B cell (primary cell): Measurements from ENCODE around the gene FREM3. TPM values are rescaled to one million over a fixed set of nuclear protein-coding genes. Genes with fewer than 3 reads are reported as not detected.

ENCODE experiments used
- ATAC-seq: fragments of 200-7000 bp; cut with Tn5 transposase; one replicate; pipeline ENCODE4 v1.10.0; 2021; ENCODE audit warnings: low read depth, mild to moderate bottlenecking, moderate number of reproducible peaks, moderate library complexity
- CTCF ChIA-PET: fragments of 350-600 bp; sonication (Branson Sonifier 250); formaldehyde crosslinking; loops from one replicate; lab custom pipeline; 2021; ENCODE audit warnings: antibody characterized with exemption, inconsistent platforms; lab: Charles Lee
- POLR2A ChIA-PET: fragments of 350-600 bp; sonication (Branson Sonifier 250); formaldehyde crosslinking; loops from one replicate; lab custom pipeline; 2021; ENCODE audit warnings: antibody characterized with exemption; lab: Charles Lee
- DNase-seq: peaks from one replicate; pipeline ENCODE4 v3.0.0; 2013
- H2AFZ ChIP-seq: 2 replicates; pipeline ENCODE4 v1.6.1; 2012; ENCODE audit warnings: mild to moderate bottlenecking, low read depth, low read length; ENCODE audit not compliant: insufficient read depth, poor library complexity, severe bottlenecking
- H3K27ac ChIP-seq, 2 donors: 1 replicate in 1 of 2; 2 replicates in 1 of 2; pipeline ENCODE4 v1.5.1; 2012 to 2013; ENCODE audit warnings: low read length in 2 of 2, mild to moderate bottlenecking in 2 of 2, moderate library complexity in 1 of 2
- H3K27me3 ChIP-seq, 4 experiments: fragments of 200-600 bp in 1 of 4; sonication (generic) in 1 of 4; replicated peaks in 1 of 4; 1 replicate in 2 of 4; 2 replicates in 2 of 4; pipeline versions ENCODE4 v1.6.1 to v1.7.0; 2013 to 2016; ENCODE audit warnings: low read length in 3 of 4, mild to moderate bottlenecking in 2 of 4, mixed read lengths in 1 of 4, moderate library complexity in 1 of 4; ENCODE audit not compliant: insufficient read depth in 4 of 4, control insufficient read depth in 3 of 4; ENCODE audit errors: control extremely low read depth in 1 of 4
- H3K36me3 ChIP-seq, 2 experiments: replicated peaks in 1 of 2; 1 replicate in 1 of 2; 2 replicates in 1 of 2; pipeline versions ENCODE4 v1.6.1 to v1.7.1; 2013; ENCODE audit warnings: low read length in 1 of 2; ENCODE audit not compliant: insufficient read depth in 2 of 2, control insufficient read depth in 1 of 2; ENCODE audit errors: control extremely low read depth in 1 of 2, extremely low read depth in 1 of 2
- H3K4me1 ChIP-seq, 2 donors: fragments of 200-600 bp in 1 of 2; sonication (generic) in 1 of 2; 1 replicate in 1 of 2; 2 replicates in 1 of 2; pipeline versions ENCODE4 v1.5.1 to v1.6.1; 2013 to 2017; ENCODE audit warnings: low read length in 2 of 2; ENCODE audit not compliant: control insufficient read depth in 2 of 2, insufficient read depth in 2 of 2
- H3K4me2 ChIP-seq: replicated peaks from 2 replicates; pipeline ENCODE3; 2012; ENCODE audit warnings: mild to moderate bottlenecking, low read depth, low read length; ENCODE audit not compliant: poor library complexity, severe bottlenecking
- H3K4me3 ChIP-seq, 5 experiments: fragments of 200-600 bp in 1 of 5; sonication (generic) in 1 of 5; 1 replicate in 3 of 5; 2 replicates in 2 of 5; pipeline versions ENCODE4 v1.5.1 to v1.7.0; 2011 to 2016; ENCODE audit warnings: low read length in 4 of 5, mild to moderate bottlenecking in 4 of 5, low read depth in 2 of 5, control low read depth in 1 of 5, moderate library complexity in 1 of 5; ENCODE audit not compliant: insufficient read depth in 1 of 5; ENCODE audit errors: control extremely low read depth in 1 of 5, extremely low read depth in 1 of 5
- H3K79me2 ChIP-seq: fragments of 200-600 bp; sonication (generic); one replicate; pipeline ENCODE4 v1.6.0; 2016; ENCODE audit warnings: low read length; ENCODE audit not compliant: control insufficient read depth, insufficient read depth
- H3K9ac ChIP-seq: fragments of 200-600 bp; sonication (generic); 2 replicates; pipeline ENCODE4 v1.6.1; 2017; ENCODE audit warnings: mild to moderate bottlenecking, low read length, moderate library complexity
- H3K9me3 ChIP-seq, 3 donors: one replicate each; pipeline versions ENCODE4 v1.6.1 to v1.7.1; 2013; ENCODE audit warnings: low read length in 2 of 3; ENCODE audit not compliant: control insufficient read depth in 2 of 3, insufficient read depth in 1 of 3; ENCODE audit errors: control extremely low read depth in 1 of 3
- H4K20me1 ChIP-seq: 2 replicates; pipeline ENCODE4 v1.6.0; 2012; ENCODE audit warnings: mild to moderate bottlenecking, low read length; ENCODE audit not compliant: insufficient read depth, control insufficient read depth, poor library complexity, severe bottlenecking
- H3K27ac Mint-ChIP-seq: one replicate; pipeline ENCODE4 v1.8.0; 2021; ENCODE audit warnings: mixed read lengths
- H3K27me3 Mint-ChIP-seq: one replicate; pipeline ENCODE4 v1.8.0; 2021; ENCODE audit warnings: mixed read lengths
- H3K4me1 Mint-ChIP-seq: one replicate; pipeline ENCODE4 v1.8.0; 2021; ENCODE audit warnings: mixed read lengths
- H3K4me3 Mint-ChIP-seq: one replicate; pipeline ENCODE4 v1.8.0; 2021; ENCODE audit warnings: mixed read lengths
- H3K9me3 Mint-ChIP-seq: one replicate; pipeline ENCODE4 v1.8.0; 2022; ENCODE audit warnings: mixed read lengths; ENCODE audit not compliant: insufficient read depth
- EZH2 ChIP-seq: IDR thresholded peaks from 2 replicates; pipeline ENCODE4 v1.6.1; 2012; ENCODE audit warnings: borderline replicate concordance, low read depth, mild to moderate bottlenecking, moderate library complexity, low read length; ENCODE audit not compliant: insufficient read depth, poor library complexity, severe bottlenecking
- WGBS: methylation state at CpG from one replicate; pipeline ENCODE4 v1.1.5; 2013; ENCODE audit warnings: missing lambda C conversion rate; ENCODE audit not compliant: insufficient coverage; 5-methylcytosine and 5-hydroxymethylcytosine counted together
- intact Hi-C: fragments of 100-400 bp; cut with micrococcal nuclease; formaldehyde crosslinking; loops from one replicate; pipeline ENCODE4 v1.10.0; 2022
- polyA plus RNA-seq: library from polyadenylated mRNA; depleted of rRNA; stranded (reverse); fragments of >200 nt; gene quantifications from 2 replicates; pipeline ENCODE4 v1.2.3, GENCODE V29; 2012
- total RNA-seq, 2 donors: library from RNA; stranded (reverse); fragments of 120-200 nt in 1 of 2; gene quantifications; 1 replicate in 1 of 2; 2 replicates in 1 of 2; pipeline versions ENCODE4 v1.2.3 to v1.2.4, GENCODE V29; 2013 to 2022
- TF ChIP-seq, protein P1 (sequence below): fragments of 200-600 bp; IDR thresholded peaks from one replicate; pipeline ENCODE4 v1.8.0; 2022; ENCODE audit warnings: antibody characterized with exemption, mild to moderate bottlenecking

Gene FREM3
- total and polyA plus RNA-seq, 2 donors (not counting 1 experiment from before 2014, with no cell fraction given): not detected

DNA sequence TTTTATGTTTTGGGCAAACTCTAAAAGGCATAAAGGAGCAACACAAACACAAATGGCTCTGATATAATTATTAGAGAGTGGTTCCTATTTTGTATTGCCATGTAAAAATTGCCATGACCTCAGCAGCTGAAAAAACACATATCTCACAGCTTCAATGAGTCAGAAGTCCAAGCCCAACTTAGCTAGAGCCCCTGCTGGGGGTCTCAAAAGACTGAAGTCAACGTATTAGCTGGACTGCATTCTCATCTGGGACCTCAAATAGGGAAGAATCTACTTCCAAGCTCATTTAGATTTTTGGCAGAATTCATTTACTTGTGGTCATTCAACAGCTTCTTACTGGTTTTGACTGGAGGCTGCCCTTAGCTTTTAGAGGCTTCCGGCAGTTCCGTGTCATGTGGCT is 47.4 kb downstream of the FREM3 start:
- CTCF ChIA-PET: no interaction called here

DNA sequence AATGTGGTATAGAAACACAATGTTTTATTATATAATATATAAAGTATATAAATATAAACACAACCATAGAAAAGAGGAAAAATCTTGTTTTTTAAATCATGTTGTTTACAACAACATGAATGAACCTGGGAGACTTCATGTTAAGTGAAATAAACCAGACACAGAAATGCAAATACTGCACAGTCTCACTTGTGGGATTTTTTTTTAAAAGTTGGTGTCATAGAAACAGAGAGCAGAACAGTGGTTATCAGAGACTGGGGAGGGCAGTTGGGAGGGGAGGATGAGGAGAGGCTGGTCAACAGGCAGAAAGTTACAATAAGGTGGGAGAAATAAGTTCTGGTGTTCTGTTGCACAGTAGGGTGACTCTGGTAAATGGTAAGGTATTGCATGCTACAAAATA is 57.1 kb downstream of the FREM3 start:
- H3K27me3 ChIP-seq: no peaks in the 10 kb centered on the region
- no peaks in the 10 kb centered on the region for H3K4me1 Mint-ChIP-seq
- no peak overlapping the region for H3K4me3 ChIP-seq
- no peak overlapping the region for H2AFZ ChIP-seq
- ATAC-seq: no peak
- no peaks in the 10 kb centered on the region for H4K20me1 ChIP-seq
- H3K9me3 Mint-ChIP-seq: peaks cover 13% of the 10 kb centered on the region
- ChIA-PET CTCF (no interaction called here), POLR2A (no interaction called here)
- no peaks in the 10 kb centered on the region for H3K79me2 ChIP-seq
- H3K9ac ChIP-seq: no peak overlapping the region
- no peak for DNase-seq
- H3K4me1 ChIP-seq: no peaks in the 10 kb centered on the region
- H3K27ac ChIP-seq: no peak overlapping the region
- H3K4me2 ChIP-seq: no peak overlapping the region
- TF ChIP-seq EZH2: no peak
- TF ChIP-seq, protein P1, sequence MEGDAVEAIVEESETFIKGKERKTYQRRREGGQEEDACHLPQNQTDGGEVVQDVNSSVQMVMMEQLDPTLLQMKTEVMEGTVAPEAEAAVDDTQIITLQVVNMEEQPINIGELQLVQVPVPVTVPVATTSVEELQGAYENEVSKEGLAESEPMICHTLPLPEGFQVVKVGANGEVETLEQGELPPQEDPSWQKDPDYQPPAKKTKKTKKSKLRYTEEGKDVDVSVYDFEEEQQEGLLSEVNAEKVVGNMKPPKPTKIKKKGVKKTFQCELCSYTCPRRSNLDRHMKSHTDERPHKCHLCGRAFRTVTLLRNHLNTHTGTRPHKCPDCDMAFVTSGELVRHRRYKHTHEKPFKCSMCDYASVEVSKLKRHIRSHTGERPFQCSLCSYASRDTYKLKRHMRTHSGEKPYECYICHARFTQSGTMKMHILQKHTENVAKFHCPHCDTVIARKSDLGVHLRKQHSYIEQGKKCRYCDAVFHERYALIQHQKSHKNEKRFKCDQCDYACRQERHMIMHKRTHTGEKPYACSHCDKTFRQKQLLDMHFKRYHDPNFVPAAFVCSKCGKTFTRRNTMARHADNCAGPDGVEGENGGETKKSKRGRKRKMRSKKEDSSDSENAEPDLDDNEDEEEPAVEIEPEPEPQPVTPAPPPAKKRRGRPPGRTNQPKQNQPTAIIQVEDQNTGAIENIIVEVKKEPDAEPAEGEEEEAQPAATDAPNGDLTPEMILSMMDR: no peak
- H3K36me3 ChIP-seq: no peaks in the 10 kb centered on the region
- no peaks in the 10 kb centered on the region for H3K27me3 Mint-ChIP-seq
- intact Hi-C loops: no loop called here
- peaks cover 2 to 11% (median 9%) of the 10 kb centered on the region in 3 donors for H3K9me3 ChIP-seq
- H3K4me3 Mint-ChIP-seq: no peak overlapping the region
- no peak overlapping the region for H3K27ac Mint-ChIP-seq

More for the DNA sequence above, 47.4 kb downstream of the FREM3 start:
- peaks cover 5% of the 10 kb centered on the region for H3K9me3 Mint-ChIP-seq
- no peaks in the 10 kb centered on the region for H3K36me3 ChIP-seq
- no peak overlapping the region for H3K9ac ChIP-seq
- H3K27ac Mint-ChIP-seq: no peak overlapping the region
- H3K27ac ChIP-seq: no peak overlapping the region
- POLR2A ChIA-PET: no interaction called here
- TF ChIP-seq, protein P1: no peak
- TF ChIP-seq EZH2: no peak
- no peak overlapping the region for H2AFZ ChIP-seq
- no peak overlapping the region for H3K4me3 ChIP-seq
- no peaks in the 10 kb centered on the region for H3K27me3 ChIP-seq
- H4K20me1 ChIP-seq: no peaks in the 10 kb centered on the region
- 63% methylated on average over 1 of the region's 3 CpGs for WGBS
- H3K4me1 ChIP-seq: no peaks in the 10 kb centered on the region
- ATAC-seq (no peak), DNase-seq (no peak)
- no peak overlapping the region for H3K4me2 ChIP-seq
- H3K79me2 ChIP-seq: no peaks in the 10 kb centered on the region
- intact Hi-C loops: no loop called here
- H3K4me3 Mint-ChIP-seq: no peak overlapping the region
- no peaks in the 10 kb centered on the region for H3K27me3 Mint-ChIP-seq
- peaks cover 0 to 5% (median 2%) of the 10 kb centered on the region in 3 donors for H3K9me3 ChIP-seq
- H3K4me1 Mint-ChIP-seq: no peaks in the 10 kb centered on the region
